Measurements from ENCODE around the gene ZBTB21.
A peak's percentile ranks its signal among the peaks of the same experiment; 100 is the strongest.

The ZBTB21 gene

GRCh38 chr21:42009831-42010506 lies at the start of gene ZBTB21:
Gene ZBTB21 (minus strand): TSS chr21:42010360. CDS start chr21:41994095, 16,265 bp downstream.
- peak; percentile 93 for DNase-seq

DNA sequence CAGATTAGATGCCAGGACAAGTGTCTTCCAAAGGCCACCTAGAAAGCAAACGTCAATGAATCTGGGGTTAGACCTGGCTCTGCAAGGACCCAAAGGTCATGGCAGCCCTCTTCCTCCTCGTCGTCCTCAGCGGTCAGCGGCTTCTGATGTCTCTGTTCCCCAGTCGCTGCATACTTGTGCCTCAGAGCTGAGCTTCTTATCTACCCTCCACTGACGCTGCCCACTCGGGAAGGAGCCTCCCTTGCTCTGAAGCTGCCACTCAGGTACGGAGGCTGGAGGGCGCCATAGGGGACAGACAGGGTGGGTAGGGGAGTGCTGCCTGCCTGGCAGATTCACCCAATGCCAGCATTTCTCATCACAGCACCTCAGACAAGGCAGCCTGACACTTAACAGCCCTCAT lies 49.6 kb upstream of the ZBTB21 start:
- no peak for DNase-seq

- no peak for DNase-seq
Measured at GRCh38 chr21:42059141-42059540, 49.0 kb upstream of the ZBTB21 start.

DNA sequence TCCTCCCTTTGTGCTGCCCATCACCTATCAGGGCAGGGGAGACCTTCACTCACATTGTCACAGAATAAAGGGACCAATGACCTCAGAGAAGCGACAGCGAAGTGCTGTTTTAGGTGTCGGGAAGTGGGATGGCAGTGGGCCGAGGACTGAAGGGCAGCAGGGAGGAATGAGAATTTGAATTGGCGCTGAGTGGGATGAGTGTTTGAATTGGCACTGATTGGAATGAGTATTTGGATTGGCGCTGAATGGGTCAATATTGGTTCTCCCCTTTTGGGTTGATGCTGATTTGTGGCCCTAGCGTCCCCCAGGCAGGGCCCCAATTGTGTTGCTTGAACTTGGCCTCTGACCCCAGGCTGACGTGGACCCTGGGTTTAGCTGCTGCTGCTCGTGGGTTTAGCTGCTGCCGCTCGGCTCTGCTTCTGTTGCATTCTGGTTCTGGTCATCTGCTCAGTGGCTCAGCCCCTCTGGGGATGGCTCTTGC lies 48.5 kb upstream of the ZBTB21 start:
- no peak for DNase-seq

GRCh38 chr21:42057851-42058437 lies 47.8 kb upstream of the ZBTB21 start:
- no peak for DNase-seq

DNA sequence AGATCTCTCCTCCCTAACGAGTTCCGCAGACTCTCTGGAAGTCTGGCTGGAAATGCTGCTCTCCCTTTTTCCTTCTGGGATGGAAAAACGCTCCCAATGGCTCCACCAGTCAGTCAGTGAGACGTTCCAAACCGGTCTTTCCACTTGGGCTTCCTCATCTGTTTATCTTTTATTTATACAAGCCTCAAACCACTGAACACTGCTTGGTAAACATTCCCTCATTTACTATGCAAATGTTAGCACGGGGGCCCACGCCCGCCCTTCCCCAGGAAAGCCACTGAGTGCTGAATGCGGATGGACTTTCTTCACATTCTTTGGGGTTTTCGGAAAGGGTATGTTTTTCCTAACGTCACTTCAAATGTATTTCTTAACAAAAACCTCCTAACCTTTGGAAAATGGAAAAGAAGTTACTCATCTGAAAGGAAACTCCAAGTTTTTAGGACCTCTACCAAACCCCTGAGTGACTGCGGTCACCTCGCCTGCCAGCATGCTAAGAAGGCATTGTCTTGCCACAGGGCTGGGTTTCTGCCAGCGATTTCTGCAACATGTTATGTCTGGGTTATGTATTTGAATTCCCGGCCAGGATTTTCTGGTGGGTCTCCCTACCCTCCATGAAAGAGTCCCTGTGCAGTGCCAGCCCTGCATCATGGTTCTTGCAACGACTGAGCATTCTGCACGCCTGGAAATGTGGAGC lies 47.0 kb upstream of the ZBTB21 start:
- no peak for DNase-seq

DNA sequence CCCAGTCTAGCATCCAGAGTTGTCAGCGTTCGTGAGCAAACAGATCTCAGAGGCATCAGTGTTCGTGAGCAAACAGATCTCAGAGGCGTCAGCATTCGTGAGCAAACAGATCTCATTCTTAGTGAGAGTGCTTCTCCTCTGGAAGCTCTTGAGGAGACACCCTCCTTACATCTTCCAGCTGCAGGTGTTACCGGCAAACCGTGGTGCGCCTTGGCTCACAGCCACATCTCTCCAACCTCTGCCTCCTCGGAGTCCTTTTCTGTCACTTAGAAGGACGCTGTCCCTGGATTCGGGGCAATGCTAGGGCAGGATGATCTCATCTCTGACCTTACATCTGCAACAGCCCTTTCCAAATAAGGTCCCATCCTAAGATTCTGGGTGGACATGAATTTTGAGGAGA lies 46.3 kb upstream of the ZBTB21 start:
- no peak for DNase-seq

DNA sequence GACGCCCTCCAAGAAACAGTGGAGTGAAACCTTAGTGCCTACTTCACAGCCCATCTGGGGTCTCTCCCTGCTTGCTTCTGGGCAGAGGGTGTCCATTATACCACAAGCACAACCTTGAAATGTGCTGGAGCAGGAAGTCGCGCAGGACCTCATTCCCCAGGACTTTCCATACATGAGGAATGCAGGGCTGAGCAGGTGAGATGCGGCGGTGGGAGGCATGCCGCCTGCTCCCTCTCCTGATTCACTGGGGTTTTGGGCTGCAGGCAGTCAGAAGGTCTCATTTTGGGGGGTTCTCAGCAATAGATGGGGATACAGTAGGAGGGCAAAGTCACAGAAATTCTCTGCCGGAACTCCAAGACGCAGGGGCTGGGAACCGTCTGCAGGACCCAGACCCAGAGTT lies 45.3 kb upstream of the ZBTB21 start:
- DNase-seq = no peak

DNA sequence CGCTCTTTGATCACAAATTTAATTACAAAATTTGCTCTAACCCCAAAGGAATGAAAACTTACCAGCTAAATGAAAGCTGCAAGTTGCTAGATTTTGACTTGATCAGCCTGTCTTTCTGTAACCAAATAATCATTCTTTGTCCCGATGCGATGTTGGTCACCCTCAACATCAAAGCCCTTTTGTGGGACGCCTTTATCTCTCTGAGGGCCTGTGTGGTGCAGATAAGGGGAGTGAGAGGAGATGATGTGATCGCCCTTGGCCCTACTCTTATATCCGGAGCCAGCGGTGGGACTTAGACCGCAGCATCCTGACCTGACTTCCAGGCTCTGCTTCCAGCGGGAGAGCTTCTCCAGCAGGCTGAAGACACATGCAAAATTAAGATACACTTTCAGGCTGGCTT lies 41.6 kb upstream of the ZBTB21 start:
- DNase-seq = no peak

DNA sequence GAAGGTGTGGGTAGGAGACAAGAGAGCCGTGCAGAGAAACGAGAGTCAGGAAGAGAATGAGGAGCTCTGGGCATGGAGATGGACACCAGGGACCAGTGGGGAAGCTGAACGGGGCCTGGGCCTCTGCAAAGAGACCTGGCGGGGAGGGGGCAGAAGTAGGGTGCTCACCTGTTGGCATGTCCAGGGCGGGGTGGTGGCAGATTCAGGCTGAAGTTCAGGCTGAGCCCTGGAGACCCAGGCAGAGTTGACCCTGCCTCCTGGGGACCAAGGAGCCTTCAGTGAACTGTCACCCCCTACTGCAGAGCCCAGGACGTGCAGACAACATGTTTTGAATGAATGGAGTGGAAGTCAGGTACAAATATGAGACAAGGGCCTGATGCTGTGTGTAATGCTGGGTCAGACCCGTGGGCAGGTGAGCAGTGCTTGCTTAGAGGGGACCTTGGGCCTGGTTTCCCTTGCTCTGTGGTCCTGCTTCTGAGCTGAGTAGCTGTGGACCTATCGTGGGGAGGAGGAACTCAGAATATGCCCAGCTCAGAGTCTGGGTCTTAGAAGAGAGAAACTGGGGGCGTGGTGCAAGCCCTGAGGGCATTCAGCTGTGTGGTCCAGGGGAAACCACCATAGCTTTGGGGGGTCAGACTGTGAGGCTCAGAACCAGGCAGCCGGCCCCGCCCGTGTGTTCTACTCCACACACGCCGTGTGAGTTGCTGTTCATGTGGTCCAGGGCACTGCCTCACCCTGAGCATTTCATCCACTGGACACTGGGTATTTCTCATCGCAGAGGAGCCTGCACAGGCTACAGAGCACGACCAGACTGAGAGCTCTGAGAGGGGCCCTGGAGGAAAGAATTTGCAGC lies 39.6 kb upstream of the ZBTB21 start:
- no peak for DNase-seq

GRCh38 chr21:42048870-42049577 lies 38.9 kb upstream of the ZBTB21 start:
- DNase-seq = no peak

DNA sequence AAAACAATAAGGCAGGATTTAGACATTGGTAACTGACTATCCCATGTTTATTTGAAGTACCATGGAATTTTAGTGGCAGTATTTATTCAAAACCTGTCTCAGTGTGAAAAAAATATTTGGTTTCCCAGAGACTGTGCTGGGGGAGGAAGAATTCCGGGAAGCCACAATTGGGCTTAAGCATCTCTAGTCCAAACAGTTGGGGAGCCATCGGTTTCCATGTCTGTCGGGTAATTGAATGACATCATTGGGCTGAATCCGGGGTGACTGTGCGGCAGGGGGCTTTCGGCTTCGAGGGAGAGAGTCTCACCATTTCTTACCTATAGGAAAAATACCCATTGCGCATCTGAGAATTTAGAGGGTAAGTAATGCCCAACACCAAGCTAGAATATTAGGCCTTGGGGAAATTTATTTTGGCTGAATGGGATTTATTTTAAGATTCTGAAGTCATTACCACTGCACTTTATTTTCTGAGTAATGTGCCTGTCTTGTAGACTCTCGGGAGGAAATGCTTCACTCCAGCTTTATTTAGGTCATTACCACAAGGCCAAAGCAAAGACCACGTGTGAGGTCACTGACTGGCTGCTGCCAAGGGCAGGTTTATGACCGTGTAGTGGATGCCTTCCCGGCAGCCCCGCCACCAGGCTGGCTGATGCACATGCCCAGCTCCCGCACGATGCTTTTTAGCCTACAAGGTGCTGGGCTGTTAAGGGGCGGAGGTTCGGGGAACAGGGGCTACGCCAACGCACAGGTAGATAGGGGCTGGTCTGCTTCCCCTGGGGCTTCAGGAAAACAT lies 37.9 kb upstream of the ZBTB21 start:
- peak; percentile 23 for DNase-seq

- no peak for DNase-seq
Measured at GRCh38 chr21:42044871-42045495, 34.8 kb upstream of the ZBTB21 start.

- DNase-seq = no peak
Measured at GRCh38 chr21:42043961-42044360, 33.8 kb upstream of the ZBTB21 start.

DNA sequence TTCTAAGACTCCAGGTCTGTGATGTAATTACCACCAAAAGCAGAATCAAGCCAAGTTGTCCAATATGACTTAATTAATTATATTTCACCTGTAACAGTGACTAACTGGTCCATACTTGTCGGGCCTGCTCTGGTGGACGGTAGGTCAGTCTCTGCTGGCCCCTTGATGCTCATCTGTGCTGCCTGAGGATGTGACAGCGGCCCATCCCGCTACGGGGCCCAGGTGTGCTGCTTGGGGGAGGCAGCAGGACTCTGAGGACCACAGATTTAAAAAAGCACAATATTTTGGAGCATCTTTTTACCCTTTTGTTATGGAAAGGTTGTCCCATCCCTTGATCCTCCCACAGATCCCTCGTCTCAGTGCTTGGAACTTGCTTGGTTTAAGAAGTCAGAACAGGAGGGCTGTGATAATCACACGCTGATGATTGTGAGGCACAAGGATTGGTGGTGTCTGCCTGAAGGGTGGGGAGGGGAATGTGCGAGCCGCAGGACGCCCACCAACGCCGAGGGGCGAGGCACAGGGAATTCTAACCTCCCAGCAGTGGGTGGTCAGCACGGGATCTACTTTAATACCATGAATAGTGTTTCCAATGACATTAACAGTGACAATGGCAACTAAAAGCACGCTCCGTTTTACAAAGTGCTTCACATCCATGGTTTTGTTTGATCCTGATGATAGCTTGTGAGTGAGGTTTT lies 33.2 kb upstream of the ZBTB21 start:
- no peak for DNase-seq

DNA sequence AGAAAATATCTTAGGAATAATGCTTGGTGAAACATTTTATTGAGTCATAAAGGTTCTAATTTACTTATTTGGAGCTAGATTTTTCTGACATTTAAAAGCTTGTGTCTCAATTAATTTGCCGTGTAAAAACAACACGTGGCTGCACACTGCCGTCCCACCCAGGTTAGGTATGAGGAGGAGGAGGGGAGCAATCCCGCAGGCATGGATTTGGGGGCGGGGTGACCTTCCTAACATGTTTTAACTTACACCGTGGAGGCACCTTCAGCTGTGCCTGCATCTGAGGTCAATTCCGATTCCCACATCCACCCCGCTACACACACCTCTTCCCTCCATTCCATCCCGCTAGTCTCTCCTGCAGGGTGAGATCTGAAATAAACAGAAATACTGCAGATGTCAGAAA lies 32.5 kb upstream of the ZBTB21 start:
- DNase-seq = no peak

GRCh38 chr21:42041711-42042110 lies 31.6 kb upstream of the ZBTB21 start:
- DNase-seq = no peak

DNA sequence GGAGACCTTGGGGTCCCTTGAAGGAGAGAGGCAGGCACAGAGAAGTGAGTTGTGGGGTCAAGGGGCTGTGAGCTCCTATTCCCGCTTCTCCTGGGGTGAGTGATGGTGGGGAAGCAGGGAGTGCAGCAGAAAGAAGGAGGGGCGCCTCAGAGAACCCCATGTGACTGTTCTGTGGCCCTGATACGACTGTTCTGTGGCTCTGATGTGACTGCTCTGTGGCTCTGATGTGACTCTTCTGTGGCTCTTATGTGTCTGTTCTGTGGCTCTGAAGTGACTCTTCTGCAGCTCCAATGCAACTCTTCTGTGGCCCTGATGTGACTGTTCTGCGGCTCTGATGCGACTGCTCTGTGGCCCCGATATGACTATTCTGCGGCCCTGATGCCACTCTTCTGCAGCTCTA lies 31.1 kb upstream of the ZBTB21 start:
- DNase-seq = no peak

DNA sequence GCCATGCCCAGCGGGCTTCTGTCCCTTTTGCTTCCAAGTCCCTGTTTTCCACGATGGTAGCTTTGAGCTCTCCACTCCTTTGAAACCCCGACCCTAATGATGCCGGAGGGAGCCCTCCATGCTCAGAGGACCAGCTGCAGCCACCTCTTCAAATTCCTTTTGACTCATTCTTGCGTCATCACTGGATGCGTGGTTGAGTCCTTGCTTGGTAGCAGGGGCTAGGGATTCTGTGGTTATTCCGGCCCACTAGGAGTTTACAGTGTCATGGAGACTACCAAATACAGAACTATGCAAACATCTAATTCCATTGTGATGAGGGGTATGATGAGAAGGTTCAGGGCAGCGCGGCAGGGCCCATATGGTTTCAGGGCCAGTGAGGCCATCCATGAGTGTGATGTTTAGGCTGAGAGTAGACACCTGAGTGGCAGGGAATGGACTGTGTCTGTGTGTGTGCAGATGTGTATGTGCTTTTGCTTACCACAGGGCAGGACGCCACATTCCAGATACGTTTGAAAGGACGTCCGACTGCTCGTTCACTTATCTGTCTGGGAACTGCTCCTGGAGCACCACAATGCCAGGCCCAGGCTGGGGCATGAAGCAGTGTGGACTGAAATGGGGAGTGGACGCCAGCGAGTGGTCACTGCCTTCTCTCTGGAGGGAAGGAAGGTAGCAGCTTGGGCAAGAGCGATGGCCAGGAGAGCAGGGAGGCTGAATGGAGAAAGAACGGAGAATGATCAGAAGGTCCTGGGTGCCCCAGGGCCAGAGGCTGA lies 30.4 kb upstream of the ZBTB21 start:
- peak; percentile 27 for DNase-seq

DNA sequence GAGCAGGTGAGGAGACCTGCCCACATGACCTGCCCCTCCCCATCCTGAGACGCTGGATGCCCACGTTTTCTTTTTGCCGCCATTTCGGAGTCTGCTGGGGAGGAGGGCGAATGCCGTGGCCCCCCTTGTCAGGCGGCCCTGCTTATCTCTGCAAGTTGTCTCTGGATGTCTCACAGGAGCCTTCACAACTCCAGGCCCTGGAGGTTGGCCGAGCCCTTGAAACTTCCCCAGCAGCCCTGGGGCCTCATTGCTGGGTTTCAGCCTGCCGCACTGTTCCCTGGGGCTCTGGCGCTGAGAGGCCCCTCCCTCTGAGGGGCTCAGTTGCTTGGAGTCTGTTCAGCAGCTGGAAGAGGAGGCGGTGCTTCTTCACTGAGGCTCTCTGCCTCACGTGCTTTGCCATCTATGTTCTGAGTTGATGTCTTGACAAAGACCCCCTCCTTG lies 29.8 kb upstream of the ZBTB21 start:
- no peak for DNase-seq
